H1 (cell line): ENCODE results near the gene MMP28. TPM values are rescaled to one million over a fixed set of nuclear protein-coding genes. Genes with fewer than 3 reads are reported as not detected.

Experiments used
- CTCF ChIA-PET: fragments of 300-600 bp; sonication (Branson Sonifier 250); formaldehyde crosslinking; loops from one replicate; lab custom pipeline; 2021; ENCODE audit not compliant: partially characterized antibody; lab: Charles Lee
- POLR2A ChIA-PET: fragments of 300-600 bp; sonication (Branson Sonifier 250); formaldehyde crosslinking; loops from one replicate; lab custom pipeline; 2021; ENCODE audit warnings: inconsistent platforms; ENCODE audit not compliant: partially characterized antibody; lab: Charles Lee
- DNase-seq, 2 experiments: peaks; one replicate each; pipeline versions ENCODE4 v3.0.0 to v3.0.0-alpha.2; 2010 to 2022; ENCODE audit warnings: low spot score in 2 of 2, low read depth in 1 of 2, mixed read lengths in 1 of 2
- FAIRE-seq: peaks from 2 replicates; lab custom pipeline; 2011; peaks lifted over from hg19 to GRCh38; lab: Jason Lieb, UNC
- H2AFZ ChIP-seq: 2 replicates; pipeline ENCODE4 v1.8.1; 2012; ENCODE audit warnings: low read length, inconsistent platforms
- H2AK5ac ChIP-seq: 2 replicates; pipeline ENCODE4 v1.6.1; 2013; ENCODE audit warnings: low read depth, low read length
- H2BK120ac ChIP-seq: replicated peaks from 2 replicates; pipeline ENCODE3; 2013; ENCODE audit warnings: low read depth, low read length, inconsistent platforms
- H2BK12ac ChIP-seq: 2 replicates; pipeline ENCODE4 v1.6.1; 2013; ENCODE audit warnings: low read depth, low read length
- H2BK15ac ChIP-seq: 2 replicates; pipeline ENCODE4 v1.6.1; 2013; ENCODE audit warnings: low read length
- H2BK20ac ChIP-seq: 2 replicates; pipeline ENCODE4 v1.6.1; 2013; ENCODE audit warnings: low read length
- H2BK5ac ChIP-seq: 2 replicates; pipeline ENCODE4 v1.6.1; 2013; ENCODE audit warnings: low read depth, low read length
- H3K14ac ChIP-seq: 2 replicates; pipeline ENCODE4 v1.6.1; 2013; ENCODE audit warnings: inconsistent platforms; ENCODE audit not compliant: insufficient read length
- H3K18ac ChIP-seq: 2 replicates; pipeline ENCODE4 v1.6.1; 2013; ENCODE audit warnings: low read length; ENCODE audit errors: extremely low read depth
- H3K23ac ChIP-seq: 2 replicates; pipeline ENCODE4 v1.6.1; 2013; ENCODE audit warnings: inconsistent platforms; ENCODE audit not compliant: insufficient read length
- H3K23me2 ChIP-seq: 2 replicates; pipeline ENCODE4 v1.6.1; 2013; ENCODE audit warnings: low read depth, low read length
- H3K27ac ChIP-seq: 2 replicates; pipeline ENCODE4 v1.6.1; 2011; ENCODE audit warnings: low read depth, low read length, inconsistent platforms
- H3K27me3 ChIP-seq, 4 experiments: replicated peaks in 1 of 4; 1 replicate in 1 of 4; 2 replicates in 3 of 4; pipeline versions ENCODE4 v1.6.1 to v1.8.1; 2011 to 2013; ENCODE audit warnings: low read length in 3 of 4, mild to moderate bottlenecking in 3 of 4, inconsistent platforms in 2 of 4, mixed read lengths in 2 of 4, moderate library complexity in 1 of 4; ENCODE audit not compliant: control insufficient read depth in 3 of 4, insufficient read depth in 3 of 4; ENCODE audit errors: extremely low read depth in 1 of 4
- H3K36me3 ChIP-seq, 4 experiments: 2 replicates each; pipeline versions ENCODE4 v1.6.1 to v1.8.1; 2011 to 2013; ENCODE audit warnings: mild to moderate bottlenecking in 4 of 4, low read length in 3 of 4, moderate library complexity in 2 of 4, control low read depth in 1 of 4, inconsistent platforms in 1 of 4; ENCODE audit not compliant: insufficient read depth in 4 of 4, control insufficient read depth in 2 of 4
- H3K4ac ChIP-seq: replicated peaks from 2 replicates; pipeline ENCODE3; 2013; ENCODE audit warnings: low read length, low read depth, mixed read lengths, inconsistent platforms; ENCODE audit not compliant: insufficient read length
- H3K4me1 ChIP-seq, 4 experiments: replicated peaks in 1 of 4; 1 replicate in 1 of 4; 2 replicates in 3 of 4; pipeline versions ENCODE4 v1.6.1 to v1.8.1; 2011 to 2013; ENCODE audit warnings: low read length in 3 of 4, inconsistent platforms in 2 of 4, mixed read lengths in 1 of 4; ENCODE audit not compliant: insufficient read depth in 4 of 4, control insufficient read depth in 3 of 4
- H3K4me2 ChIP-seq, 2 experiments: 2 replicates each; pipeline versions ENCODE4 v1.6.1 to v1.8.1; 2011 to 2013; ENCODE audit warnings: low read depth in 2 of 2, low read length in 2 of 2, control low read depth in 1 of 2, inconsistent platforms in 1 of 2, mild to moderate bottlenecking in 1 of 2; ENCODE audit not compliant: insufficient read depth in 1 of 2
- H3K4me3 ChIP-seq, 4 experiments: fragments of 200-600, 300-600 bp in 1 of 4; sonication (generic), shearing (Covaris generic), sonication (Bioruptor Twin) in 1 of 4; 2 replicates each; pipeline versions ENCODE4 v1.5.1 to v1.8.1; 2011 to 2016; ENCODE audit warnings: low read length in 4 of 4, low read depth in 3 of 4, control low read depth in 2 of 4, inconsistent platforms in 2 of 4, mild to moderate bottlenecking in 2 of 4, mixed read lengths in 1 of 4, moderate library complexity in 1 of 4; ENCODE audit not compliant: insufficient read depth in 2 of 4; ENCODE audit errors: extremely low read depth in 1 of 4
- H3K56ac ChIP-seq: replicated peaks from 2 replicates; pipeline ENCODE3; 2013; ENCODE audit warnings: low read depth, mild to moderate bottlenecking, mixed read lengths, low read length, inconsistent platforms; ENCODE audit not compliant: insufficient read length
- H3K79me1 ChIP-seq: 2 replicates; pipeline ENCODE4 v1.6.1; 2013; ENCODE audit warnings: low read depth, low read length, control low read depth
- H3K79me2 ChIP-seq, 2 experiments: 2 replicates each; pipeline versions ENCODE4 v1.6.1 to v1.8.1; 2012 to 2013; ENCODE audit warnings: low read length in 2 of 2, mild to moderate bottlenecking in 2 of 2, inconsistent platforms in 1 of 2; ENCODE audit not compliant: insufficient read depth in 2 of 2, control insufficient read depth in 1 of 2
- H3K9ac ChIP-seq, 4 experiments: replicated peaks in 1 of 4; 1 replicate in 1 of 4; 2 replicates in 3 of 4; pipeline versions ENCODE4 v1.6.1 to v1.8.1; 2011 to 2013; ENCODE audit warnings: low read depth in 3 of 4, low read length in 3 of 4, control low read depth in 2 of 4, mild to moderate bottlenecking in 2 of 4, moderate library complexity in 2 of 4, inconsistent platforms in 1 of 4; ENCODE audit errors: extremely low read depth in 1 of 4
- H3K9me3 ChIP-seq, 2 experiments: 2 replicates each; pipeline versions ENCODE4 v1.6.1 to v1.8.1; 2012 to 2013; ENCODE audit warnings: mild to moderate bottlenecking in 2 of 2, moderate library complexity in 2 of 2, control low read depth in 1 of 2, inconsistent platforms in 1 of 2, low read depth in 1 of 2, low read length in 1 of 2, mixed read lengths in 1 of 2; ENCODE audit not compliant: insufficient read depth in 2 of 2
- H4K20me1 ChIP-seq, 2 experiments: replicated peaks in 1 of 2; 2 replicates each; pipeline versions ENCODE3 to v1.8.1; 2011 to 2013; ENCODE audit warnings: inconsistent platforms in 2 of 2, low read length in 2 of 2, mild to moderate bottlenecking in 1 of 2; ENCODE audit not compliant: insufficient read depth in 2 of 2, control insufficient read depth in 1 of 2
- H4K5ac ChIP-seq: 2 replicates; pipeline ENCODE4 v1.6.1; 2013; ENCODE audit warnings: low read length, low read depth, mixed read lengths, inconsistent platforms; ENCODE audit not compliant: insufficient read length
- H4K8ac ChIP-seq: 2 replicates; pipeline ENCODE4 v1.8.0; 2013; ENCODE audit warnings: mild to moderate bottlenecking, moderate library complexity, low read length, inconsistent platforms; ENCODE audit not compliant: insufficient read depth; ENCODE audit errors: extremely low read depth
- H4K91ac ChIP-seq: replicated peaks from 2 replicates; pipeline ENCODE3; 2013; ENCODE audit warnings: low read length, mixed read lengths, inconsistent platforms; ENCODE audit not compliant: insufficient read length
- CEBPB ChIP-seq: IDR thresholded peaks from 2 replicates; pipeline ENCODE4 v1.6.1; 2012; ENCODE audit warnings: low read depth, low read length
- CHD1 ChIP-seq: IDR thresholded peaks from 2 replicates; pipeline ENCODE4 v1.6.1; 2012; ENCODE audit warnings: low read depth, low read length, improper control_type of control experiment
- GABPA ChIP-seq: IDR thresholded peaks from 2 replicates; pipeline ENCODE4 v1.6.1; 2011; ENCODE audit warnings: mild to moderate bottlenecking, low read length, moderate library complexity, borderline replicate concordance; ENCODE audit not compliant: insufficient read depth
- RAD21 ChIP-seq, 2 experiments: IDR thresholded peaks in 1 of 2; conservative IDR thresholded peaks in 1 of 2; 2 replicates each; pipeline ENCODE4 v1.6.1; 2011; ENCODE audit warnings: low read depth in 2 of 2, low read length in 2 of 2, improper control_type of control experiment in 1 of 2, inconsistent platforms in 1 of 2, mild to moderate bottlenecking in 1 of 2, moderate library complexity in 1 of 2
- RBBP5 ChIP-seq: IDR thresholded peaks from 2 replicates; pipeline ENCODE4 v1.7.1; 2012; ENCODE audit warnings: low read depth, mild to moderate bottlenecking, inconsistent platforms, low read length, moderate library complexity, borderline replicate concordance
- SP2 ChIP-seq: IDR thresholded peaks from 2 replicates; pipeline ENCODE4 v1.6.1; 2012; ENCODE audit warnings: mild to moderate bottlenecking, low read length, inconsistent platforms
- WGBS, 2 experiments: shearing (Covaris generic) in 1 of 2; methylation state at CpG; one replicate each; pipeline versions ENCODE4 v1.1.6 to v1.1.7; 2013 to 2015; ENCODE audit warnings: low lambda C conversion rate in 2 of 2, mixed read lengths in 2 of 2, inconsistent platforms in 1 of 2, low coverage in 1 of 2, missing lambda C conversion rate in 1 of 2; ENCODE audit not compliant: insufficient replicate concordance in 2 of 2, insufficient coverage in 1 of 2, insufficient read length in 1 of 2; ENCODE audit errors: extremely low coverage in 1 of 2, missing lambda C conversion rate in 1 of 2; 5-methylcytosine and 5-hydroxymethylcytosine counted together
- polyA plus RNA-seq, 7 experiments: library from polyadenylated mRNA; depleted of rRNA in 3 of 7; stranded (reverse) in 5 of 7; unstranded in 2 of 7; fragments of >200 nt in 5 of 7; fragments of 200-250 nt in 2 of 7; gene quantifications; 1 replicate in 5 of 7; 2 replicates in 1 of 7; 4 replicates in 1 of 7; pipeline versions ENCODE4 v1.2.1 to v1.2.3, GENCODE V29; 2011 to 2013; ENCODE audit warnings: missing spikeins in 2 of 7, mixed read lengths in 2 of 7
- total RNA-seq: library from RNA; stranded (reverse); fragmentation: NEBNext Ultra II Directional; extraction: Animal tissue kit (Norgen Biotek cat#: 25700); gene quantifications from 2 replicates; pipeline ENCODE4 v1.2.1, GENCODE V29; 2021
- TF ChIP-seq, protein P1 (sequence below), 3 experiments: IDR thresholded peaks; 1 replicate in 2 of 3; 2 replicates in 1 of 3; pipeline versions ENCODE4 v1.5.1 to v1.6.1; 2011; ENCODE audit warnings: low read length in 3 of 3, mild to moderate bottlenecking in 3 of 3, inconsistent platforms in 2 of 3, low read depth in 1 of 3, moderate library complexity in 1 of 3; ENCODE audit not compliant: insufficient read depth in 1 of 3; ENCODE audit errors: control extremely low read depth in 1 of 3

Gene MMP28
- total and polyA plus RNA-seq, 2 of the 8 experiments (the other 6 are each of a cell fraction or from before 2014, with no cell fraction given) = not detected

DNA sequence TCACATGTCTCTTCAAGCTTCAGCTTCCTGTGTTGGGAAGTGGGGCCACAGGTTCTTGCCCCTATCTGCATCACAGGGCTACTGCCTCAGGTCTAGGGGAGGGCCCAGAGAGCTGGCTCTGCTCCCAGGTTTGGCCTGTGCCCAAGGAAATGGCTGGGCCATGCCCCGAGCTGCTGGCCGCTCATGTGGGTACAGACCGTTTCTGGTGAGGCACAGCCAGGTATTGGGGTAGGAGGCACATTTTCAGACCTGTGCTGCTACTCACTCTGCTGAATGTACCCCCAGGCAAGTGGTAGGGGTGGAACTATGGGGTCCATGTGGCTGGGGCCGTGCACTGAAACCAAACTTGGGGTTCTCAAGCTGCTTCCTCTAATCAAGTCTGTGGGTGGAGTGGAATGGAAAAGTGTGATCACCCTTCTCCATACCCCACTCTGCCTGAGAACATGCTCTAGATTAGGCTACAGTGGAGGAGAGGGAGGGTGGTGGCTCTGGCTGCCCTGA, 47.0 kb downstream of the MMP28 start:
- Histone ChIP-seq H3K4ac (no peak overlapping the region), H2BK20ac (no peak overlapping the region), H3K9ac (no peak overlapping the region), H2BK12ac (no peak overlapping the region; the same call in 1 of the 2 replicates), H2BK120ac (no peak overlapping the region), H4K8ac (no peak overlapping the region), H3K27ac (no peak overlapping the region), H4K20me1 (no peaks in the 10 kb centered on the region), H2AFZ (no peak overlapping the region), H4K5ac (no peak overlapping the region), H2AK5ac (0 out of 2 replicates have a peak overlapping the region, but pooled peaks have one; percentile 42), H3K79me2 (no peaks in the 10 kb centered on the region), H3K23ac (no peak overlapping the region), H3K23me2 (no peaks in the 10 kb centered on the region), H2BK15ac (no peak overlapping the region), H3K56ac (no peak overlapping the region), H4K91ac (no peak overlapping the region), H3K36me3 (no peaks in the 10 kb centered on the region), H3K4me3 (no peak overlapping the region), H3K27me3 (peaks cover 2 to 19% (median 13%) of the 10 kb centered on the region in 4 experiments), H3K4me2 (no peak overlapping the region), H3K18ac (no peak overlapping the region), H3K14ac (no peak overlapping the region), H2BK5ac (no peak overlapping the region), H3K79me1 (no peaks in the 10 kb centered on the region), H3K4me1 (peaks cover 0 to 12% (median 5%) of the 10 kb centered on the region in 4 experiments; a peak in 5 of 7 replicates), H3K9me3 (no peaks in the 10 kb centered on the region)
- WGBS, 2 experiments = 79% methylated on average over 4 of the region's 4 CpGs; no CpG with 5 or more reads in 1 of the 2 experiments
- DNase-seq = no peak
- no peak for FAIRE-seq
- ChIA-PET CTCF (interaction anchor here (0.8 to 8.4 kb wide), 33 partner anchors 9 to 629 kb away, joined by 3 to 166 read pairs (median 4); partner anchors contain the start of genes C17orf50, RAD51D, RASL10B and TAF15), POLR2A (interaction anchor here (1.2 kb wide), 2 partner anchors 9 to 21 kb away, joined by 3 read pairs; no protein-coding TSS in a partner anchor)
- TF ChIP-seq RAD21 (IDR thresholded peaks at IDR 0.05 in 1 of 2, conservative IDR thresholded peaks at IDR 0.05 in 1 of 2; ENCODE audit: low read depth in 2 of 2, low read length in 2 of 2) (no peak), CEBPB (no peak), SP2 (no peak), CHD1 (no peak), RBBP5 (no peak), GABPA (no peak)
- TF ChIP-seq, protein P1, sequence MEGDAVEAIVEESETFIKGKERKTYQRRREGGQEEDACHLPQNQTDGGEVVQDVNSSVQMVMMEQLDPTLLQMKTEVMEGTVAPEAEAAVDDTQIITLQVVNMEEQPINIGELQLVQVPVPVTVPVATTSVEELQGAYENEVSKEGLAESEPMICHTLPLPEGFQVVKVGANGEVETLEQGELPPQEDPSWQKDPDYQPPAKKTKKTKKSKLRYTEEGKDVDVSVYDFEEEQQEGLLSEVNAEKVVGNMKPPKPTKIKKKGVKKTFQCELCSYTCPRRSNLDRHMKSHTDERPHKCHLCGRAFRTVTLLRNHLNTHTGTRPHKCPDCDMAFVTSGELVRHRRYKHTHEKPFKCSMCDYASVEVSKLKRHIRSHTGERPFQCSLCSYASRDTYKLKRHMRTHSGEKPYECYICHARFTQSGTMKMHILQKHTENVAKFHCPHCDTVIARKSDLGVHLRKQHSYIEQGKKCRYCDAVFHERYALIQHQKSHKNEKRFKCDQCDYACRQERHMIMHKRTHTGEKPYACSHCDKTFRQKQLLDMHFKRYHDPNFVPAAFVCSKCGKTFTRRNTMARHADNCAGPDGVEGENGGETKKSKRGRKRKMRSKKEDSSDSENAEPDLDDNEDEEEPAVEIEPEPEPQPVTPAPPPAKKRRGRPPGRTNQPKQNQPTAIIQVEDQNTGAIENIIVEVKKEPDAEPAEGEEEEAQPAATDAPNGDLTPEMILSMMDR (IDR thresholded peaks at IDR 0.05; ENCODE audit: control extremely low read depth in 1 of 3, insufficient read depth in 1 of 3, low read depth in 1 of 3, low read length in 3 of 3) = no peak
